ENCODE results near the gene SOX8.

Gene SOX8

GRCh38 chr16:1005286-1005685 is 23.7 kb downstream of the SOX8 start:
- no peak for TF ChIP-seq CTCF (conservative IDR thresholded peaks at IDR 0.05; ENCODE audit: control insufficient read depth, insufficient read depth, low read depth, low read length)
- no peak for DNase-seq (ENCODE audit: low read depth)
- H3K4me3 ChIP-seq (ENCODE audit: control insufficient read depth, low read depth, low read length), result no peak overlapping the region

- H3K4me3 ChIP-seq (ENCODE audit: control insufficient read depth, low read depth, low read length), result no peak overlapping the region
- no peak for DNase-seq (ENCODE audit: low read depth)
- TF ChIP-seq CTCF (conservative IDR thresholded peaks at IDR 0.05; ENCODE audit: control insufficient read depth, insufficient read depth, low read depth, low read length), result no peak
Measured at GRCh38 chr16:1006781-1007180, 25.2 kb downstream of the SOX8 start.

GRCh38 chr16:1007284-1007850 is 25.8 kb downstream of the SOX8 start:
- TF ChIP-seq CTCF (conservative IDR thresholded peaks at IDR 0.05; ENCODE audit: control insufficient read depth, insufficient read depth, low read depth, low read length), result no peak
- DNase-seq (ENCODE audit: low read depth), result no peak

GRCh38 chr16:1008085-1008484 is 26.5 kb downstream of the SOX8 start:
- no peak for TF ChIP-seq CTCF (conservative IDR thresholded peaks at IDR 0.05; ENCODE audit: control insufficient read depth, insufficient read depth, low read depth, low read length)
- no peak for DNase-seq (ENCODE audit: low read depth)
- no peak overlapping the region for H3K4me3 ChIP-seq (ENCODE audit: control insufficient read depth, low read depth, low read length)

More at GRCh38 chr16:1007284-1007850, 25.8 kb downstream of the SOX8 start:
- H3K4me3 ChIP-seq (ENCODE audit: control insufficient read depth, low read depth, low read length), result no peak overlapping the region

GRCh38 chr16:1009358-1010150 is 28.0 kb downstream of the SOX8 start:
- TF ChIP-seq CTCF (conservative IDR thresholded peaks at IDR 0.05; ENCODE audit: control insufficient read depth, insufficient read depth, low read depth, low read length), result no peak
- DNase-seq (ENCODE audit: low read depth), result no peak
- no peak overlapping the region for H3K4me3 ChIP-seq (ENCODE audit: control insufficient read depth, low read depth, low read length)

GRCh38 chr16:1010251-1010650 is 28.7 kb downstream of the SOX8 start:
- no peak overlapping the region for H3K4me3 ChIP-seq (ENCODE audit: control insufficient read depth, low read depth, low read length)
- TF ChIP-seq CTCF (conservative IDR thresholded peaks at IDR 0.05; ENCODE audit: control insufficient read depth, insufficient read depth, low read depth, low read length), result no peak
- no peak for DNase-seq (ENCODE audit: low read depth)
